Upper lobe of left lung (tissue), 6 donors: Measurements from ENCODE around the gene SFMBT2. TPM values are rescaled to one million over a fixed set of nuclear protein-coding genes. Genes with fewer than 3 reads are reported as not detected.

Experiments
- ATAC-seq, 2 donors: fragments of 200-7000 bp; cut with Tn5 transposase; one replicate each; pipeline ENCODE4 v1.9.1; 2022; ENCODE audit warnings: mild to moderate bottlenecking in 2 of 2, moderate library complexity in 2 of 2; ENCODE audit not compliant: low FRiP score in 2 of 2
- DNase-seq, 2 donors: peaks; one replicate each; pipeline ENCODE4 v3.0.0-alpha.2; 2019 to 2020
- H3K27ac ChIP-seq, 4 donors: fragments of 200-600 bp; sonication (generic); one replicate each; pipeline ENCODE4 v1.5.1; 2016 to 2019
- H3K27me3 ChIP-seq, 4 donors: fragments of 200-600 bp; sonication (generic); one replicate each; pipeline ENCODE4 v1.5.1; 2017 to 2019
- H3K36me3 ChIP-seq, 4 donors: fragments of 200-600 bp; sonication (generic); one replicate each; pipeline ENCODE4 v1.5.1; 2016 to 2019
- H3K4me1 ChIP-seq, 4 donors: fragments of 200-600 bp; sonication (generic); one replicate each; pipeline ENCODE4 v1.5.1; 2018 to 2019
- H3K4me3 ChIP-seq, 4 donors: fragments of 200-600 bp; sonication (generic); one replicate each; pipeline ENCODE4 v1.5.1; 2017 to 2019; ENCODE audit warnings: mild to moderate bottlenecking in 2 of 4, moderate library complexity in 1 of 4
- H3K9me3 ChIP-seq, 4 donors: fragments of 200-600 bp; sonication (generic); one replicate each; pipeline ENCODE4 v1.5.1; 2018 to 2019
- CTCF ChIP-seq, 6 experiments: fragments of 450-650 bp in 4 of 6; fragments of 200-600 bp in 2 of 6; sonication (generic) in 2 of 6; IDR thresholded peaks; one replicate each; pipeline ENCODE4 v1.5.1; 2016 to 2019; ENCODE audit warnings: antibody characterized with exemption in 6 of 6
- EP300 ChIP-seq, 4 donors: sonication (generic); formaldehyde crosslinking; IDR thresholded peaks; one replicate each; pipeline ENCODE4 v1.5.1; 2017; ENCODE audit warnings: antibody characterized with exemption in 4 of 4, control low read depth in 2 of 4
- POLR2A ChIP-seq, 4 donors: fragments of 450-650 bp; IDR thresholded peaks; one replicate each; pipeline ENCODE4 v1.5.1; 2016 to 2017; ENCODE audit warnings: antibody characterized with exemption in 4 of 4, mild to moderate bottlenecking in 2 of 4
- POLR2AphosphoS5 ChIP-seq, 2 donors: sonication (generic); formaldehyde crosslinking; IDR thresholded peaks; one replicate each; pipeline ENCODE4 v1.5.1; 2017; ENCODE audit warnings: antibody characterized with exemption in 2 of 2
- WGBS, 2 donors: methylation state at CpG; one replicate each; pipeline ENCODE4 v1.1.5; 2017 to 2018; 5-methylcytosine and 5-hydroxymethylcytosine counted together
- total RNA-seq, 6 donors: library from RNA; depleted of rRNA in 4 of 6; stranded (reverse); fragments of >200 nt in 4 of 6; gene quantifications; one replicate each; pipeline versions ENCODE4 v1.1.0 to v1.2.1, GENCODE V29; 2016 to 2021
- donor health status: DM: no; HTN: no; CAD: no; lungs with moderate emphysema.
- donor health status: DM: no; HTN: yes; CAD: no; lungs with severe emphysema.

Gene SFMBT2
- total RNA-seq, 6 donors from 2014 or later = 6.2 to 14.6 (median 10.2) TPM

- H3K27ac ChIP-seq = no peak overlapping the region
- DNase-seq = no peak
- H3K27me3 ChIP-seq = no peaks in the 10 kb centered on the region
- no peaks in the 10 kb centered on the region for H3K36me3 ChIP-seq
- H3K9me3 ChIP-seq = no peaks in the 10 kb centered on the region
- H3K4me3 ChIP-seq = no peak overlapping the region
- no peak for ATAC-seq
- TF ChIP-seq EP300 (IDR thresholded peaks at IDR 0.05) (no peak), POLR2A (IDR thresholded peaks at IDR 0.05) (no peak), POLR2AphosphoS5 (IDR thresholded peaks at IDR 0.05) (no peak), CTCF (IDR thresholded peaks at IDR 0.05) (no peak)
- peaks cover 4 to 8% (median 5%) of the 10 kb centered on the region in 4 donors for H3K4me1 ChIP-seq
- 97 to 98% methylated on average over 2 of the region's 2 CpGs for WGBS, 2 donors
Observed at GRCh38 chr10:7283246-7283645, 127.6 kb downstream of the SFMBT2 start.

GRCh38 chr10:7282457-7282856 is 128.4 kb downstream of the SFMBT2 start:
- H3K9me3 ChIP-seq = no peaks in the 10 kb centered on the region
- no peak for TF ChIP-seq POLR2A (IDR thresholded peaks at IDR 0.05)
- no peak for TF ChIP-seq CTCF (IDR thresholded peaks at IDR 0.05)
- TF ChIP-seq EP300 (IDR thresholded peaks at IDR 0.05) = no peak
- no peak for TF ChIP-seq POLR2AphosphoS5 (IDR thresholded peaks at IDR 0.05)
- 76 to 81% methylated on average over 7 of the region's 7 CpGs for WGBS, 2 donors
- no peak for ATAC-seq
- H3K36me3 ChIP-seq = no peaks in the 10 kb centered on the region
- peaks cover 4 to 8% (median 5%) of the 10 kb centered on the region in 4 donors for H3K4me1 ChIP-seq
- no peak overlapping the region for H3K27ac ChIP-seq
- no peak overlapping the region for H3K4me3 ChIP-seq
- H3K27me3 ChIP-seq = no peaks in the 10 kb centered on the region
- DNase-seq = no peak

DNA sequence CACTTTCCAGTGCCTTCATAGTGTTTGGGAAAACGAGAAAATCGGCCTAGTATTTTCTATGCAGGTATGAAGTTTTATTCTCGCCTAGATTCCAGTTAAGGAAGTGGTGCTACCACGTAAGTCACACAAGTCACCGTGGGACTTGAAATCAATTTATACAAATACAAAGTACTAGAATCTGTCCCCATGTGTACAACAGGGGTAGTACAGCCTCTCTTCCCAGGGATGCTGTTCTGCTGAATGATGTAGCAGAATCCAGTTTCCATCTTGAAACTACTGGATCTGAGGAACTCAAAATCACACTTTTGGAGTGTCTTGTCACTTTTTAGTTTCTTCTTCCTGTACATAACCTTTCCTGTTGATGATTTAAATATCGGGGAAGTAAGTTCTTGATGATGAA is 129.4 kb downstream of the SFMBT2 start:
- H3K4me1 ChIP-seq = peaks cover 4 to 8% (median 5%) of the 10 kb centered on the region in 4 donors
- no peak overlapping the region for H3K4me3 ChIP-seq
- H3K27ac ChIP-seq = no peak overlapping the region
- no peaks in the 10 kb centered on the region for H3K27me3 ChIP-seq
- WGBS, 2 donors = 87 to 89% methylated on average over 6 of the region's 6 CpGs
- peak in 1 of 6 experiments; percentile 19 for TF ChIP-seq CTCF (IDR thresholded peaks at IDR 0.05)
- TF ChIP-seq POLR2A (IDR thresholded peaks at IDR 0.05) = no peak
- TF ChIP-seq EP300 (IDR thresholded peaks at IDR 0.05) = no peak
- no peak for TF ChIP-seq POLR2AphosphoS5 (IDR thresholded peaks at IDR 0.05)
- no peaks in the 10 kb centered on the region for H3K9me3 ChIP-seq
- no peaks in the 10 kb centered on the region for H3K36me3 ChIP-seq
- DNase-seq (no peak), ATAC-seq (no peak)

- Histone ChIP-seq H3K4me1 (no peaks in the 10 kb centered on the region), H3K4me3 (no peak overlapping the region), H3K36me3 (no peaks in the 10 kb centered on the region), H3K9me3 (no peaks in the 10 kb centered on the region), H3K27ac (no peak overlapping the region), H3K27me3 (no peaks in the 10 kb centered on the region)
- ATAC-seq (no peak), DNase-seq (no peak)
- no peak for TF ChIP-seq POLR2A (IDR thresholded peaks at IDR 0.05)
- no peak for TF ChIP-seq EP300 (IDR thresholded peaks at IDR 0.05)
- no peak for TF ChIP-seq CTCF (IDR thresholded peaks at IDR 0.05)
- no peak for TF ChIP-seq POLR2AphosphoS5 (IDR thresholded peaks at IDR 0.05)
- 75 to 84% methylated on average over 5 of the region's 5 CpGs for WGBS, 2 donors
Observed at GRCh38 chr10:7279303-7279702, 131.5 kb downstream of the SFMBT2 start.

DNA sequence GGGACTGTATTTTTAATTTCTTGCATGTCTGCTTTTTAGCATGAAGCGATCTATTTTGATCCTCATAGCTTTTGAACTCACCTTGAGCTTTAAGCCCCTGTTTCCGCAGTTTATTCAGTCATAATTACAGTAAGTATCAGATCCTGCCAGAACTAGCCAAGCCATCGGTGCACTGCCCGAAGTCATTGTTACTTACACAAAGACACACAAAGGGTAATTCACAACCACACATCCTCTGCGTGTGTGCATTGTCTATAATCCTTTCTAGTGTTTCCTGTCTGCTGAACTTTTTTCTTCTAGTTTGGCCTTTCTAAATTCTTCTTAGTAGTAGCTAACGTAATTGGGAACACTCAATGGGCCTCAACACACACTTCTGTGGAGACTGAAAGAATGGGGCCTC is 133.0 kb downstream of the SFMBT2 start:
- Histone ChIP-seq H3K4me3 (no peak overlapping the region), H3K9me3 (no peaks in the 10 kb centered on the region), H3K27ac (no peak overlapping the region), H3K27me3 (no peaks in the 10 kb centered on the region), H3K4me1 (no peaks in the 10 kb centered on the region), H3K36me3 (no peaks in the 10 kb centered on the region)
- ATAC-seq (no peak), DNase-seq (no peak)
- WGBS, 2 donors = 73 to 83% methylated on average over 6 of the region's 6 CpGs
- TF ChIP-seq POLR2AphosphoS5 (IDR thresholded peaks at IDR 0.05) = no peak
- no peak for TF ChIP-seq POLR2A (IDR thresholded peaks at IDR 0.05)
- TF ChIP-seq CTCF (IDR thresholded peaks at IDR 0.05) = no peak
- no peak for TF ChIP-seq EP300 (IDR thresholded peaks at IDR 0.05)
